HG03066 (cell line): ENCODE results near the gene CPSF2.

Source experiments
- ATAC-seq: cut with Tn5 transposase; IDR thresholded peaks from one replicate; pipeline ENCODE4 v1.9.1; 2021; ENCODE audit warnings: low read depth; ENCODE audit not compliant: unreplicated experiment

Gene CPSF2

DNA sequence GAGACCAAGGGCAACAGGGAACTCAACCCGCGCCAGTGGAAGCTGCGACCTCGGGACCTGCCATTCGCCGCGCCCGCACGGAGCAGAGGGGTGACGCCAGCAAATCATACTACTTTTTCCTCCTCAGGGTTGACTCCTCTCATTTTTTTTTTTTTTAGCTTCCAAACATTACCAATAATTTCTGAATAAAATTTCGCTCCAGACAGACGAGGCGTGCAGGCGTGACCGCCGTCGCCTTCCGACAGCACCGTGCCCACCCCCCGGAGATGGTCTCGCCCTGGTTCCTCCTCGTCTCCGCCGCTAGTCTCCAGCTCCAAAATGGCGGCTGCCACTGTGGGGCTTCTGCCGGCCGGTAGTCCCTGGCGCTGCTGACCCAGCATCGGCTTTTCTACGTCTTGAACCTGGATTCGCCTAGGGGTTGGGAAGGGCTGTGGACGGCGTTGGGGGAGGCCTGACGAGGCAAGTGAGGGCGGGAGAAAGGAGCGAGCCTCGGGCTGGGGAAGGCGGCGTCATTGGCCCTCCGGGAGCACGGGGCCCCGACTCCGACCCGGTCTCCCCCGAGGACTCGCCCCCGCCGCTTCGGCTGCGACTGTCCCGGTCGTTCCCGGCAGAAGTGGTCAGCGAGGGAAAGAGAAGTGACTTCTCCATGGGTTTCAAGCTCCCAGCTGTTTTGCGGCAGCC lies at the start of gene CPSF2, which contains the start of gene NDUFB1:
CPSF2 (plus strand) TSS at position 300 of the 681 bp plus-strand sequence. CDS start 9,016 bp downstream, outside the sequence.
NDUFB1 (minus strand) TSS at position 37 of the 681 bp plus-strand sequence. CDS start 4,069 bp downstream, outside the sequence.
- peak; percentile 86 for ATAC-seq

DNA sequence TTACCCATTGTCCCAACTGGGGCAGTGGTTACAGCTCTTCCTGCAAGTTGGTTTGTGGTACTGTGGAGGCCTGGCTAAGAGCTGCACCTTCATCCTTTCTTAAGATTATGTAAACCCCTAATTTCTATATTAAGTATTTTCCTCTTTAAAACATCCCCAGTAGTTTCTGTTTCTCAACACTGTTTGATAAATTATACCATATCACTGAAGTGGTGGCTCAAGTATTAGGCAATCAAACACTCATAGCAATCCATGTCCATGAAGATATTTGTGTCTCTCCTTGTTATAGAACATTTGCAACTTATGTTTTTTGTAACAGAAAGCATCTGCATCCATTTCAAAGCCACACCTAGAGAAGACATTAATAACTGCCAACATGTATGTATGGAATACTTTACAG lies 47.2 kb upstream of the CPSF2 start:
- no peak for ATAC-seq

DNA sequence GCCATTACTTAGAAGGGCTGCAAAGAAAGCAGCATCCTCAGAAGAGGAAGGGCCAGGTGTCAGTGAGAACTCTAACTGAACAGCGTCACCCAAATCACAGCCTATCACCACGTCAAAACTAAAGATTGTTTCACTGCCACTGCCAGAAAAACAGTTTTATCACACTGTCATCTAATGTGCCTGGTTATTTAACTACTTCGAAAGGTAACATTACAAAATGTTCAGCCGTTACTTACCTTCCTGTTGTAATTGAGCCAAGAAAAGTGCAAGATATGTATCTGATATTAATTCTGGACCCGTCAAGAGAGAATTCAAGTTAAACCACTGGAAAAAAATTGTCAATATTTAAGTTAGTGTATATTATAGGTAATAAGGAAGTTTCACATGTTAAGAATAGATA lies 33.3 kb upstream of the CPSF2 start:
- no peak for ATAC-seq

DNA sequence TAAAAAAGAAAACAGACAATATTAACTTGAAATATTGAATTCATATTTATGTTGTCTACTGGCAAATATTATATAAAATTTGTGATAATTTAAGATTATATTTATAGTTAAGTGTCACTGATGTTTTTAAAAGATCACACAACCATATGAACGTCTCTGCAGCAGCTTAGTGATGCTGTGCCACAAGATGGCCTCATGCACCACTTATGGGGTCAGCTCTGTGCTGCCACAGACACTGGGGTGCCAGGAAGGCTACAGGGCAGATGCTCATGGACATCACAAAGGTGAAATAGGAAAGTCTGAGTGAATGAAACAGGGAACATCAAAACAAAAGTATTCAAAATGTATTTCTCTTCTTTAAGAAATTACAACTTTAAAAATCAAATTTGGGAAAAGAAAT lies 28.4 kb upstream of the CPSF2 start:
- ATAC-seq: no peak

DNA sequence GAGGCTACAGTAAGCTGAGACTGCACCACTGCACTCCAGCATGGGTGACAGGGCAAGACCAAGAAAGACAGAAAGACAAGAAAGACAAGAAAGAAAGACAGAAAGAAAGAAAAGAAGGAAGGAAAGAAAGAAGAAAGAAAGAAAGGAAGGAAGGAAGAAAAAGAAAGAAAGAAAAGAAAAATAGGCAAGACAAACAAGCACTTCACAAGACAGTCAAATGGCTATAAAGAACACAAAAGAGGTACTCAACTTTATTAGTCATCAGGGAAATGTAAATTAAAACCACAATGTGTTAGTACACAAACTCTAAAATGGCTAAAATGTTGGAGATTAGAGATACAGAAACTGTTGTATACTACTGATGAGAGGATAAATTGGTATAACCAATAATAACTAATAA lies 22.0 kb upstream of the CPSF2 start:
- ATAC-seq: no peak

DNA sequence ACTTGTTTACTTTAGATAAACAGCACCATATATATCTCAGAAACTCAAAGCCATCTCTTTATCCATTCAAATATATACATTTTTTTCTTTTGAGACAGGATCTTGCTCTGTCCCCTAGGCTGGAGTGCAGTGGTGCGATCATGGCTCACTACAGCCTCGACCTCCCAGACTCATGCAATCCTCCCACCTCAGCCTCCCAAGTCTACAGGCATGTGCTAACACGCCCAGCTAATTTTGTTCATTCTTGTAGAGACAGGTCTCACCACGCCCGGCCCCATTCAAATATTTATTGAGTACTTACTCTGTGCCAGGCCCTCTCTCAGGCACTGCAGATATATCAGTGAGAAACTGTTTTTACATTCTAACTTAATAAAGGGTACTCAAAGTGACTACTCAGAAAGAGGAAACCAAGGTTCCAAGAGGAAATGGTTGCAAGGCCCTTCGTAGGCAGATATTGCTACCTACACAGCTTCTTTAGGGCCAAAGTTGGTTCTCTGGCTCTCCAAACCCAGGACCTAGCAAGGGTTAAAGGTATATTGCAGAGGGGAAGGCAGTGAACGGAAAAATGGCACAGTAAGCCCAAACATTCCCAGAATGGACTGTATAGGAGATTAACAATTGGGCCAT lies 18.3 kb upstream of the CPSF2 start:
- ATAC-seq: no peak

DNA sequence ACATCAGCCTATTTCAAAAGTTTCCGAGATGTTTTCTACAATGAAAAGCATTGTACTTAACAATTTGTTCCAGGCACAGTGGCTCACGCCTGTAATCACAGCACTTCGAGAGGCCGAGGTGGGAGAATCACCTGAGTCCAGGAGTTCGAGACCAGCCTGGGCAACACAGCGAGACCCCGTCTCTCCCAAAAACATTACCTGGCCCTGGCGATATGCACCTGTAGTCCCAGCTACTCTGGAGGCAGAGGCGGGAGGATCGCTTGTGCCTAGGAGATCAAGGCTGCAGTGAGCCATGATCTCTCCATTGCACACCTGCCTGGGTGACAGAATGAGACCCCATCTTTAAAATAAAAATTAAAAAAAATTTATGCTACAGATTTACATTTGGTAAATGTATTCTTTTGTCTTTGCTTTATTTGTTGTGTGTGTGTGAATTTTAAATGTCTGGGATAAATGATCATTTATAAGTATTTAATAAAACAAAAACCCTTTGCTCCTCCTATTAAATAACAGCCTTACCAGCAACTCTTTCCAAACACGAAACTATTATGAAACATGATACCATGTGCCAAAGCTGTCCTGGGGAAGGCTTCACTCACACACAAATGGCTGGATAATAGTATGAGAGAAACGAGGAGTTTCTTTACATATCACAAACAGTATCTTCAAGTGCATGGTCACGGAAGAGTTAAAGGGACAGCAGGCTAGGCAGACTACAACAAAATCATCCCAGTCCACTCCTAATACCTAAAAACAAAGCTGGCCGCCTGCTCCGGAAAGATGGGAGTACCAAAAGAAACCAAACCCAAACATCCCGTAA lies 16.5 kb upstream of the CPSF2 start:
- no peak for ATAC-seq

DNA sequence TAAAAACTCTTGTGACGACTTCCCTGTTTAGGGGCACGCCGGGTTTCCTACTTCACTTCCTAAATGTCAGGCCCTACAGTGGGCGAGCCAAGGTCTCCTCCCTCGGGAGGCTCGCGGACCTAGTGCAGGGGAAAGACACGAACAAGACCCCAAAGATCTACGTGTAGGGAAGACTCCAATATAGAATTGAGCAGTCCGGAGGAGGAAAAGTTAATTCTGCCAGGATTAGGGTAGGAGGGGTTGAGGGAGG lies 16.0 kb upstream of the CPSF2 start:
- ATAC-seq: peak; percentile 14

DNA sequence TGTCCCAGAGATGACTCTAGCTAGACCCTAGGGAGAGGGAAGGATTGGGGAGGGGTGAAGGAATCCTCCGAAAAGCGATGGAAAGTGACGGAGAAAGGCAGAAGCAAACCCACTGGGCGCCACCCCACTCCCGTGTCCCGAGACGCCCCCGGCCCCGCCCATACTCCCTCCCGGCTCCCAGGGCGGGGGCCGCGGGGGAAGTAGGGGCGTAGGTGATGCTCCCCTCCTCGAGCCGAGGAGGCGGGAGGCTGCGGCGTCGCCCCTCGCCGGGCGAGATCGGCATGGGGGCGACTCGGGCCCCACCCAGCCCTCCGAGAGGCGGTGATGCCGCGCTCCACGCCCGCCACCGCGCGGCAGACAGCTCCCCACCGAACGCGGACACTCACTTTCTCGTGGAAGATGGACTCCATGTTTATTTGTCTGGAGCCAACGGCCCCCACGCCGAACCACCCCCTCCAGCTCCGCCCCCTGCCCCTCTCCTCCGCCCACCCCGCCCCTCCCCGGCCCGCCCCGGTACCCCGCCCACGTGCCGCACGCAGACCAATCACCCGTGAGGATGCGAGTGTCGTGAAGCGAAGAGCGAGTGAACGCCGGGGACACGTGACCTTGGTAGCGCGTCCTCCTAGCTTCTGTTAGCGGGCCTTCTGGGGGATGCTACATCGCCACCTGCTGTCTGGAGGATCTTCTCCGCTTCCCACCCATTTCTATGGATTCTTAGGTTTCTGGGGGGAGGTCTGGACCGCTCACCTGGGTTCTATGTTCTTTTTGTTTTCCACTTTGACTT lies 15.4 kb upstream of the CPSF2 start, which contains the start of gene ATXN3:
ATXN3 (minus strand) TSS at position 440 of the 784 bp plus-strand sequence; CDS start at position 410, 30 bp downstream.
- ATAC-seq: peak; percentile 81

DNA sequence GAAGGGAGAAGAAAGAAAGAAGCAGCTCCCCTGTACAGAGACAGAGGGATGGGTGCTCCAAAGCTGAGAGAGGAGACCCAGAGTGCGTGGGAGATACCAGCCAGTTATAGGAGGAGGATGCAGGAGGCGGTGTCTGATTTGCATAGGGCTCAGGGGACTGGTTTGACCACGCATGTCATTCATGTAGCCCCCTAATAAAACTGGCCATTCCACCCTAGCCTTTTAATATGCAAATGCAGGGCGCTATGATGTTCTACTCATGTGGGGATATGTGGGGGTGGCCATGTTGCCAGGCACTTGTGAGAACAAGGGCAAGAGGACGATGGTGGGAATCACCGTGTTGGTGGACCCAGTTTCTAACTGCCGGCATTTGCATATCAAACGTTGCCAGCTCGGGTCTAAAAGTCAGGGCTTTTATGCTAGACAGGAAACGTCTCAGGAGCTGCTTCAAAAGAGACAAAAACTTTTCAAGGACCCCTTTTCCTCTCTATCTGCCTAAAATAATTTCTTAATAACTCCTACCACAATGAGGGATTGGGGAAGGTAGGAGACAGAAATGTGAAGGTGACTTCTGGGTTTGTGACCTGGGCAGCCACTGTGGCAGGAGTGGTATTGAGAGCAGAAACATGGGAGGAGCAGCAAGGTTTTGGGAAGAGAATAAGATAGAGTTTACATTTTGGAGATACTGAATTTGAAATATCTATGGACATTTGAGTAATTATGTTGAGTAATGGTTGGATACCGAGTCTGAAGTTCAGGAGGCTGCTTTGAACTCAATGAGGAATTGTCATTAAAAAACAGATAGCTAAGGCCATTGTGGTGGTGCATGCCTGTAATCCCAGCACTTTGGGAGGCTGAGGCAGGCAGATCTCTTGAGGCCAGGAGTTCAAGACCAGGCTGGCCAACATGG lies 13.2 kb upstream of the CPSF2 start:
- ATAC-seq: no peak

DNA sequence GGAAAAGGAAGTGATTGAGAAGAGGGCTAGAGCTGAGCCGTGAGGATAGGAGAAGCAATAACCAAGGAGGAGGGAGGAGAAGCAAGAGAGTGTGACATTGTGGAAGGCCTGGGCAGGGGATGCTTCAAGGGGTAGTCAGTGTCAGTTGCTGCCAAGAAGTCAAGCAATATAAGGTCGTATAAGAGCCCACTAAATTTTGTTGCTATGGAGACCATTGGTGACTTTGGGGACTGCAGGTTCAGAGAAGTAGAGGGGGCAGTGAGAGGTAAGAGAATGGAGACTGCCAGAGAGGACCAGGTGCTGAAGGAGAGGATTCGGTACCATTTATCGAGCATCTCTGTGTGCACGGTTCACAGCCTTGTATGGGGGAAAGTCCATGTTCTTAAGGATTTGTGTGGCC lies 12.3 kb upstream of the CPSF2 start:
- ATAC-seq: no peak

DNA sequence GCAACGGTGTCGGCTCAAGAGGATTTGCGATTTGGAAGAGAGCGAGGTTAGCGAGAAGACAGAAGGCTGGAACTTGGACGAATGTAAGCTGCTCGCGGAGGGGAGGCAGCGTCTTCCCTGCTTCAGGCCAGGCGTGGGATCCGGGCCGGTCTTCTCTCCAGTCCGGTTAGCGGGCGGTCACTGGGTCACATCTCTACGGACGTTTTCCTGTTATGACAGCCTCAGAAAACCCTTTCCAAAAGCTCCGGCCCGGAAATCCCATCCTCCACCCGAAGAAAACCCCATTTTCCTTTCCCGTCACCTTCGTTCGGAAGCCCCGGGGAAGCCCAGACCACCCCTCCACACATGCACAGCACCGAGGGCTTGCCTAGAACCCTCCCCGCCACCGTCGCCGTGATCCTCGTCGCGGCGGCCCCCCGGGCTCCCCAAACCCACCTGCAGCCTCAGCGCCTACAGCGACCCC lies 531 bp upstream of the CPSF2 start:
- ATAC-seq: peak; percentile 24

DNA sequence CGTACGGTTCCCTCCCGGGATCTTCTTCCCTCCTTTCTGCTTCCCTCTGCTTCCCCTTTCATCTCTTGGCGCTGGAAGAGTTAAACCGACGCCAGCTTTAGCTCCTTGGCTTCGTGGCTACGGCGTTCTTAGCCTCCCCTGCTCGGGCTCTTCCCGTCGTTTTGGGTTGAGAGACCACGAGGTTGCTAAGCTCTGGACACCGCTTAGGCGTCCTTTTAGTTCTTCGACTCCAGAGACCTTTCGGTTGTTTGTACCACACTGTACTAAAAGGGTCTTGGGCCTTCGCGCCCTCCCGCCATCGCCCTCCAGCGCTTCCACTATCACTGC lies 545 bp downstream of the CPSF2 start:
- no peak for ATAC-seq

DNA sequence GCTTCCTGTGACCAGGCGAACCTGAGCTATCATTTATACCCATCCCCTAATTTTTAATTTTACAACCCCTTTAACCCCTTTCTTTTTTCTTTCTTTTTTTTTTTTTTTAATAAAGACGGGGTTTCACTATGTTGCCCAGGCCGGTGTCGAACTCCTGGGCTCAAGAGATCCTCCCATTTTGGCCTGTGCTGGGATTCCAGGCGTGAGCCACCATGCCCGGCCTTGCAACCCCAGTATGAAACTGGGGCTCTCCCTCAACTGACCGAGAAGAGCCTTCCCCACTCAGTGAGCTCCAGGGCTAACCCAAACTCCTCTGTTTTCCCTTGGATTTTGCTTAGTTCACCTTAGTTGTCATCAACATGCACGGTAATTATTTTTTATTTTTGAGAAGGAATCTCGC lies 992 bp downstream of the CPSF2 start:
- ATAC-seq: no peak

DNA sequence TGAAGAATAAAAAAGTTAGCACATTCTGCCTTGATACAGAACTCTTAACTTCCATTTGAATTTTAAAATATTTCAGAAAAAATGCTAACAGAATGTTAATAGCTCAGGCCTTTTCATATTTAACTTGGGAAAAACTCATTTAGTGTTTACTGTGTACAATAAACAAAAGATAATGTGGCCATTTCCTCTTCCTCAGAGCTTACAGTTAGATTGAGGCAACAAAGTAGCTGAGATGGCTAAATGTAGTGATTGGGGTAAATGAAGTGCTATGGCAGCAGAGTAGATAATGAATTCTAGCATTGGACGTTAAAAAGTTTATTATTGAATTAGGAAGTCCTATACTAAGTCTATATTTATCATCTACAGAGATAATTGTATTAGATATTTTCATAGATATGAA lies 12.7 kb downstream of the CPSF2 start:
- no peak for ATAC-seq

DNA sequence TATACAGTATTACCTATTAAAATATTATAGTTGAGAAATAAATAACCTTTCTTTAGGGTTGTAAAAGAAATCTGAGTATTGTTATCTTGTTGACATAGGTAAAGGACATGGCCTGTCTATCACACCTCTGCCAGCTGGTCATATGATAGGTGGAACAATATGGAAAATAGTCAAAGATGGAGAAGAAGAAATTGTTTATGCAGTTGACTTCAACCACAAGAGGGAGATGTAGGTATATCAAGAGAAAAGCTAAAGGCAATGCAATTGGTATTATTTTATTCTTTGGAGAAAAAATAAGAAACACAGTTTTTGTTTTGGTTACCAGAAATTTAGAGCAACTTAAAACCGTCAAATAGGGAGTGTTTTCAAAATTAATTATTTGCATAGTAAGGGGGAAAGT lies 13.5 kb downstream of the CPSF2 start:
- ATAC-seq: no peak

DNA sequence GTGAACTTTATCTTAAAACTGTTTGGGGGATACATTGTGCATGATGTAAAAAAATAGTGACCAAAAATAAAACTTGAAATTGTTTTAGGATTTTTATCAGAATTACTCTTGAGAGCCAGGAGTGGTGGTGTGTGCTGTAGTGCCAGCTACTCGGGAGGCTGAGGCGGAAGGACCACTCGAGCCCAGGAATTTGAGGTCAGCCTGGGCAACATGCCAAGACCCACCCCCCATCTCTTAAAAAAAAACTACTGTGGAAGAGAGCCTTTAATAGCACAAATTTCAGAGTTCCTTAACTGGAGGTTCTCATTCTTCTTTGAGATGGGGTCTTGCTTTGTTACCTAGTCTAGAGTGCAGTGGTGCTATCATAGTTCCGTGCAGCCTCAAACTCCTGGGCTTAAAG lies 21.5 kb downstream of the CPSF2 start:
- ATAC-seq: no peak

DNA sequence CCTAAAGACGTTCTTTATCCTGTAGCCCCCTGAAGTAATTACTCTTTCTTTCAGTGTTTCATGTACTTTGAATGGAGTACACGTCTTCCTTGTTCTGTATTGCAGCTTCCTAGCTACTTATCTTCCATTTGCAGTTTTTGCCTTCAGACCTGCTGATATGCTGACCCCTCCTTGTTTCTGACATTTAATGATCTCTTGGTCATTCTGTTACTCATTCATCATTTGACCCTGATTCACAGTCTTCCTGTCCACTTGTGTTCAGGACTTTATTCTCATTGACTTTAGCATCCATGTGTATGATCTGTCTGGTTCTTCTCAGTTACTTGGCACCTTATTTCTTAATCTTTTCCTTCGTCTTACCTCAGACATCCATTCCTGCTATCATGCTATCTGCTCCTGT lies 22.2 kb downstream of the CPSF2 start:
- no peak for ATAC-seq

DNA sequence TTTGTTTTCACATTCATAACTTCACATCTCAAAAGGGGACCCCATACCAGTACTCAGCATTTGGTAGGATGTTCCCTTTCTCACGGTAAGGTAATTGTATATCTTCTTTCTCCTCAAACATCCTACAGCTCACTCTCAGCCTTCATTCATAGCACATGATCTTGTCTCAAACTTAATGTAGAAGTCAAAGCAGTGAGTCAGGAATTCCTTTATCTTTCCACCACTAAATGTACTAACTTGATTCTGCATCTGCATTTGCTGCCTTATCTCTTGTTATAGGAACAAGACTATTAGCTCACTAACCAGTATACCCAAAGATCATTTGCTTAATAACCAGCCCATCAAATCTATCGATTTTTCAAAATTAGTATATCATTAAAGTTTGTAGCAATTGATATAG lies 22.9 kb downstream of the CPSF2 start:
- ATAC-seq: no peak

DNA sequence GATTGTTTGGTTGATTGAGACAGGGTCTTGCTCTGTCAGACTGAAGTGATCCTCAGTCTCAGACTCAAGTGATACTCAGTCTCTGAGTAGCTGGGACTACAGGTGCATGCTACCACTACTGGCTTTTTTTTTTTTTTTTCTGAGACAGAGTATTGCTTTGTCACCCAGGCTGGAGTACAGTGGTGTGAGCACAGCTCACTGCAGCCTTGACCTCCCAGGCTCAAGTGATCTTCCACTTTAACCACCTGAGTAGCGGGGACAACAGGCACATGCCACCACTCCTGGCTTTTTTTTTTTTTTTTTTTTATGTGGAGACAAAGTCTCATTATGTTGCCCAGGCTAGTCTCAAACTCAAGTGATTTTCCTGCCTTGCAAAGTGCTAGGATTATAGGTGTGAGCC lies 31.8 kb downstream of the CPSF2 start:
- no peak for ATAC-seq
